Measurements from ENCODE around the gene KLHL22.

DNA sequence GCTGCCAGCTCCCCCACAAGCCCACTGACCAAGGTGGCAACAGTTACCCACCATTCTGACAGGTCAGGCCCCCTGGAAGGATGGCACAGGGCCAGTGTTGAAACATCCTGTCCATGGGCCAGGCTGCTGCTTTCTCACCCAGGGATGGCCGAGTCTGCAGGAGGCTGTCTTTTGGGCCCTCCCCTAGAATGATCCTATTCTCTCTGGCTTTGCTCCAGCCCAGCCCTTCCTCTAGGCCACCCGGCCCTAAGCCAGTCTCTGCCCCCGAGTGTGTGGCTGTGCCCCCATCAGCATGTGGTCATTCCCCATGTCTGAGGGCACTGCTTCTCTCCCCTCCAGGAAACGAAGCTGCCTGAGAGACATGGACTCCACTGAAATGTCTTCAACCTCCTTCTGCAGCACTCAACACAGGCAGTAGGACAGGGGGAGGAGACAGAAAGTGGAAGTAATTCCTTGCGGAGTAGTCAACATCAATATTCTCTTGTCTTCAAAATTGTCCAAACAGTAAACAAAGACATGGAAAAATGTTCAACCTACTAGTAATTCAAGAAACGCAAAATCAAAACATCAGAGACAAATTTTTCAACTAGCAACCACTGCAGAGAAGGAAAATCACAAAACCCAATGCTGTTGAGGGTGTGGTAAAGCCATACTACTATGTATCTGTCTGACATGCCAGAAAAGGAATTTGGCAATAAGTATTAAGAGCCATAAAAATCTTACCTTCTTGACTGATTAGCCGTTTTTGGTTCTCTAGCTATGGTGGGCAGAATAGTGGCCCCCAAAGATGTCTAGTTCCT is 52.9 kb downstream of the KLHL22 start:
- no peak for TF ChIP-seq EZH2phosphoT487 (IDR thresholded peaks at IDR 0.05)
- TF ChIP-seq CTCF (IDR thresholded peaks at IDR 0.05) = no peak
- TF ChIP-seq EZH2 (IDR thresholded peaks at IDR 0.05) = no peak
